ENCODE data around the gene ABHD8.
"Not testable (repeated sequence)": the region's sequence is repeated elsewhere in the genome, so short reads cannot be mapped to it uniquely, and the experiment has no call there.

The ABHD8 gene

DNA sequence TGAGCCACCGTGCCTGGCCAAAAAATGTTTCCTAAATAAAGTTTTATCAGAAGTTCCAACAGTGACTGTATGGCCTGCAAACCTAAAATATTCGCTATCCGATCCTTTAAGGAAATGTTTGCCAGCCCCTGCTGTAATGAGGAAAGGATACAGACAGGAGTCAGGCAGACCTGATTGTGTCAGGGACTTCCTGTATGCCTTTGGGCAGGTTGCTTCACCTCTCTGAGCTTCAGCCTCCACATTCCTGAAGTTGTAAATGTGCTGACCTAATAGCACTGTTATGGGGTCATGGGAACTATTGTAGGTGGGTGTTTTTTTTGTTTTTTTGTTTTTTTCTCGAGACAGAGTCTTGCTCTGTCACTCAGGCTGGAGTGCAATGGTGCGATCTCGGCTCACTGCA, 6.2 kb downstream of the ABHD8 start:
- no peak for DNase-seq (ENCODE audit: low read depth)

DNA sequence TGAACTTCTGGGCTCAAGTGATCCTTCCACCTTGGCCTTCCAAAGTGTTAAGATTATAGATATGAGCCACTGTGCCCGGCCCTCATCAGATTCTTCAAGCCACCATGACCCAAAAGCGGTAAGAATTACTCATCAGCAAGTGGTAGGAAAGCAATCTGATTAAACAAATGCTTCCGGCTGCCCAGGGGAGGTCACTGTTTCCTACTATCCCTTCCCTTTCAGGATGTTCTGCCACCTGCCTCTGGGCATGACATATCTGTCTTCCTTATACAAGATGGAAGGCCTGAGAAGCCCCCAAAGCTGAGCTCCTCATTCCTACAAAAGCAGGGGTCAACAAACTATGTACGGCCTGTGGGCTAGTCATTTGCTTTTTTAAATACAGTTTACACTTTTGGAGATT, 7.0 kb downstream of the ABHD8 start:
- DNase-seq (ENCODE audit: low read depth), result no peak

DNA sequence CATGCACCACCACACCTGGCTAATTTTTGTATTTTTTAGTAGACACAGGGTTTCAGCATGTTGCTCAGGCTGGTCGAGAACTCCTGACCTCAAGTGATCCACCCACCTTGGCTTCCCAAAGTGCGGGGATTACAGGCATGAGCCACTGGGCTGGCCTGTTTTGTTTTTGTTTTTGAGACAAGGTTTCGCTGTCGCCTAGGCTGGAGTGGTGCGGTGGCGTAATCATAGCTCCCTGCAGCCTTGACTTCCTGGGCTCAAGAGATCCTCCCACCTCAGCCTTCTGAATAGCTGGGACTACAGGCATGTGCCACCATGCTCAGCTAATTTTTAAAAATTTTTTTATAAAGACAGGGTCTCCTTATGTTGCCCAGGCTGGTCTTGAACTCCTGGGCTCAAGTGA, 7.7 kb downstream of the ABHD8 start:
- DNase-seq (ENCODE audit: low read depth), result not testable (repeated sequence)

DNA sequence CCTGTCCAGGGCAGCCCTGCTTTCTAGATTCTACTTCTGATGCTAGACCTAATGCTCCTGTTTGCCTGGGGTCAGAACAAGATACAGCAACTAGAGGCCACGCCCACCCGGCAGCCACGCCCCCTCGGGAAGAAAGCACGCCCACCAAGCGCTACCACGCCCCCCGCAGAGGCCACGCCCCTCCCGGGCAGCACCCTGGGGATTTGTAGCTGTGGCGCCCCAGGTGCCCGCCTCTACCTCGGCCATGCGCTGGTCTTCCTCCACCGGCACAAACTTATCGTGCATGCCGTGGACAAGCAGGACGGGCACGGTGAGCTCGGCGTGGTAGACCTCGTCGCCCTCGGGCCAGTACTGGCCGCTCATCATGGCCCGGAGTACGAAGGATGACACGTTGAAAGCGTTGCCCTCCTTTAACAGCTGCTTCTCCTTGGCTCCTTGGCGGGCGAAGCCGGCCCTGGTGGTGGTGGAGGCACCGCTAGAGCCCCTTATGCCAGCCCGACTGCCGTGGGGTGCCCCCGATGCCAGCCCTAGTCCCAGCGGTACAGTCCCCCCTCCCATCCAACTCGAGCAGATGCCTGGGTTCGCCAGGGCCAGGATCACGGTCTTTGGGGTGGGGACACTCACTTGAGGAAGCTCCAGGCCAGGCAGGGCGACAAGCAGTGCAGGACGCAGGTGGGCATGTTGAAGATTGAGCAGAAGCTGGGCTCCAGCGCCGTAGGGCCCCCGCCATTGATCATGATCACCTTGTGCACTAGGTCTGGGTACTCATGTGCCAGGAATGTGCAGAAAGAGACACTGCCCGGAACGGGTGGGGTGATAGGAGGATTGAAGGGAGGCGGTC, 9.0 kb downstream of the ABHD8 start:
- peak; percentile 66 for DNase-seq (ENCODE audit: low read depth)

DNA sequence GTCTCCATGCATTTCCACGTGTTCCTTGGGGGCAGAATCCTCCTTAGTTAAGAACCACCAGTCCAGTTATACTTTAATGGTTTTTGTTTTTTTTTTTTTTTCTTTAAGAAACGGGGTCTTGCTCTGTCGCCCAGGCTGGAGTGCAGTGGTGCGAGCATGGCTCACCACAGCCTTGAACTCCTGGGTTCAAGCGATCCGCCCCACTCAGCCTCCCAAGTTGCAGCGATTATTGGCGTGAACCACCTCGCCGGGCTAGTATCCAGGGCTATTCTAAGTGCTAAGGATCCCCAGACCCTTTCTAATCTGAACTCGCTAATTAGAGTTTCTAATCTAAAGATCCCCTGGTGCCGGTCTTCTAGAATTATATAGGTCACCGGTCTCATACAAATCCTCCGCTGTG, 9.6 kb downstream of the ABHD8 start:
- no peak for DNase-seq (ENCODE audit: low read depth)

DNA sequence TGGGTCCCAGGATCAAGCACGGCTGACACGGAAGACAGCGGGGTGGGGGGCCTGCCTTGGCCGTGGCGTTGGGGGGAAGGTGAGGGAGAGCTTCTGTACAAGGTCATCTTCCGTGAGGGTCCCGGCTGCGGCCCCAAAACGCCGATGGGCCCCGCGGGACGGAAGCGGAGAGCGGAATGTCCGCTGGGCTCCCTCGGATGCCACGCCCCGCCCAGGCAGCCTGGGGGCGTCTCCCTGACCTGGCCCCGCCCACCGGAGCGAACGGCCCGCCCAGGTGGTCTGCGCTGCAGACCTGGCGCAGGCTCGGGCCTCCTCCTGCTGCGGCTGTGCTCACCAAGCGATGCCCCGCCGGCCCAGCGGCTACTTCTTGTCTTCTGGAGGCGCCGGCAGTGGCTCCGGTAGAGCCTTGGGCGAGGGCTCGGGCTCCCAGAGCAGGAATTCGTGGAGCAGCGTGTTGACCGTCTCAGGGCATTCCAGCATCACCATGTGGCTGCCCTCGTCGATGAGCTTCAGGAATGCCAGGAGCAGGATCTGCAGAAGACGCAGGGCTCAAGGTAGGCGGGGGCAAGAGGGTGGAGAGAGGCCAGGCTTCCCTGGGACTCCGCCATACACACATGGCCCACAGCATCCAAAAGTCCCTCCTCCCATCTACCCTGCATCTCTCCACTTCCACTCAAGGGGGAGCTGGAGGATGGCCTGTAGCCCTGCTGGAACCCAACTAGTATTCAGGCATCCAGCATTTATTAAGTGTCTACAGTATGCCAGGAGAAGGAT, 10.7 kb downstream of the ABHD8 start:
- peak; percentile 83 for DNase-seq (ENCODE audit: low read depth)

DNA sequence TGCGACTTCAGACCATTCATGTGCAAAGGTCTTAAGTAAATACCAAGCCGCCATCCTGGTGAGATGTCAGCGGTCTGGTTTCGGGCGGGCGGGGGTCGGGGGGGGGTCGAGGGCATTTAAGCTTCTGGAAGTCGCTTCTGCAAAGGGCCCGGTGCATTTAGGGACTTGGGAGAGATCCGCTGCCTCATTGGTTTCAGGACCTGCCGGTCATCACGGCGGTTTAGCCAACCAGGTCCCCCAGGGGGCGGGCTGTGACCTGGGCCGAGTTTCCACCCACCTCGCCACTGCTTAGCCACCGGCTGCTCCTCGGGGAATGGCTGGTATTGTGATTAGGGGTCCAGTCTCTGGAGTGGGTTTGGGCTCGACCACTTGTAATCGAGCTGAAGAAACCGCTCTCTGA, 13.7 kb downstream of the ABHD8 start:
- peak; percentile 68 for DNase-seq (ENCODE audit: low read depth)

DNA sequence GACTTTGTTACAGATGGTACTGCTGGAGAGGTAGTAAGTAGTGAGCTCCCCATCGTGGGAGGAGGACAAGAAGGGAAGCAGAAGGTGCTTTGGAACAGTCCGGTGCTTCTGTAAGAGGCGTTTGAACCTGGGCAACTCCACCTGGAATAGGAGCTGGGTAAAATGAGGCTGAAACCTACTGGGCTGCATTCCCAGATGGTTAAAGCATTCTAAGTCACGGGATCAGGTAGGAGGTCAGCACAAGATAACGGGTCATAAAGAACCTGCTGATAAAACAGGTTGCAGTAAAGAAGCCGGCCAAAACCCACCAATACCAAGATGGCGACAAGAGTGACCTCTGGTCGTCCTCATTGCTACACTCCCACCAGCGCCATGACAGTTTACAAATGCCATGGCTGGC, 16.5 kb downstream of the ABHD8 start:
- no peak for DNase-seq (ENCODE audit: low read depth)

DNA sequence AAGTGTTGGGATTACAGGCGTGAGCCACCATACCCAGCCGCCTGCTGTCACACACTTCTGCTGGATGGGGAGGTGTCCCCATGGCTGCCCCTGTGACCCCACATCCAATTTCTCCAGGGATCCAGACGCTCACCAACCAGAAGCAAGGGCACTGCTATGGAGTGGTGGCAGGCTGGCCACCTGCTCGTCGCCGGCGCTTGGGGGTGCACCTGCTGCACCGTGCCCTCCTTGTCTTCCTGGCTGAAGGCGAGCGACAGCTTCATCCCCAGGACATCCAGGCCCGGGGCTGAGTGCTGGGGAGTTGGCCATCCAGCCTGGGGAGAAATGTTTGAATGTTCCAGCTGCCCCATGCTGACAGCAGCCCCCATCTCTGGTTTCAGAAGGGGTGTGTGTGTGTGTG, 17.0 kb downstream of the ABHD8 start:
- no peak for DNase-seq (ENCODE audit: low read depth)

DNA sequence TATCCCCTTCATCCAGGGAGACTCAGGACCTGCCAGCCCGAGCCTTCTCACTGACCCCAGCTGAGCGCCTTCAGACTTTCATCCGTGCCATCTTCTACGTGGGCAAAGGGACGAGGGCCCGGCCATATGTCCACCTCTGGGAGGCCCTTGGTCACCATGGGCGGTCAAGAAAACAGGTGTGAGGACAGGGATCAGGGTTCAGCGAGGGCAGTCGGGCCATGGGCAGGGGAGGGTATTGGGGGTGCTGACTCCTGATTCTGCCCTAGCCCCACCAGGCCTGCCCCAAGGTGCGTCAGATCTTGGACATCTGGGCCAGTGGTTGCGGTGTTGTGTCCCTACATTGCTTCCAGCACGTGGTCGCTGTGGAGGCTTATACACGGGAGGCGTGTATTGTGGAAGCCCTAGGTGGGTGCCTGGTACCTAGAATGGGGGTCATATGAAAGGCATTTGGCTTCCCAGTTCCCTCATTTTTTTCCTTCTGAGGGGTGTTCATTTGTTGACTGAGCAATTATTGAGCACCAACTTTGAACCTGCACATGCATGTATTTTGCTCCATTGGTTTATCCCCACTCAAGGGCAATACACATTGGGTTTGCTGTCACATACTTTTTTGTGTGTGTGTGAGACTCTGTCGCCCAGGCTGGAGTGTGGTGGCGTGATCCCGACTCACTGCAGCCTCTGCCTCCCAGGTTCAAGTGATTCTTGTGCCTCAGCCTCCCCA, 17.6 kb downstream of the ABHD8 start:
- DNase-seq (ENCODE audit: low read depth), result no peak

DNA sequence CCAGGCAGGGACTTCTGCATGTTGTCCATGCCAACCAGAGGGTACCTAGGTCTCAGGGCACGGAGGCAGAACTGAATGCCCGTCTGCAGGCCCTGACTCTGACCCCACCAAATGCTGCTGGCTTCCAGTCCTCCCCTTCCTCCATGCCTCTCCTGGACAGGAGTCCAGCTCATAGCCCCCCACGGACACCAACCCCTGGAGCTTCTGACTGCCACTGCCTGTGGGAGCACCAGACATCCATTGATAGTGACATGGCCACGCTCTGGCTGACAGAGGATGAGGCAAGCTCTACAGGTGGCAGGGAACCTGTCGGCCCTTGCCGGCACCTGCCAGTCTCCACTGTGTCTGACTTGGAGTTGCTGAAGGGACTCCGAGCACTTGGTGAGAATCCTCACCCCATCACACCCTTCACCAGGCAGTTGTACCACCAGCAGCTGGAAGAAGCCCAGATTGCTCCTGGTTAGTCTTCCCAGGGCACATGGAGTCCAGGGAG, 19.7 kb downstream of the ABHD8 start:
- no peak for DNase-seq (ENCODE audit: low read depth)

DNA sequence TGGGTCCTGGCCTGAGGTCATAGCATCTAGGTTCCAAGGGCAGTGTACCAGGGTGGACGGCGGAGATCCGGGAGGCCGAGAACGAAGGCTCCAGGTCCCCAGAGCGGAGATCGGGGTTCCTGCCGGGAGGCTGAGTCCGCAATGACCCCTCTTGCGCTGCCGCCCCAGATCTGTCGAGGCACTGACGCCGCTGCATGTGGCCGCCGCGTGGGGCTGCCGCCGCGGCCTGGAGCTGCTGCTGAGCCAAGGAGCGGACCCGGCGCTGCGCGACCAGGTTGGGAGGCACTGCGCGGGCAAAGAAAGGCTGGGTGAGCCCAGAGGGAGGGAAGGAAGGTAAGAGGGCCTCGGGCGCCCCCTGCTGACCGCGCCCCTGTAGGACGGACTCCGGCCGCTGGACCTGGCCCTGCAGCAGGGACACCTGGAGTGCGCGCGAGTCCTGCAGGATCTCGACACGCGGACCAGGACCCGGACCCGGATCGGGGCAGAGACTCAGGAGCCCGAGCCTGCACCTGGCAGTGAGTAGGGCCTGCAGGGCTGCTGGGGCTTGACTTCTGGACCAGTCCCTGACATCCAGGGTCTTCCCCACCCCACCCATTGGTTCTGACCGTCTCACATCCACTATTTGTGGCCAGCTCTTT, 20.6 kb downstream of the ABHD8 start:
- peak; percentile 79 for DNase-seq (ENCODE audit: low read depth)

DNA sequence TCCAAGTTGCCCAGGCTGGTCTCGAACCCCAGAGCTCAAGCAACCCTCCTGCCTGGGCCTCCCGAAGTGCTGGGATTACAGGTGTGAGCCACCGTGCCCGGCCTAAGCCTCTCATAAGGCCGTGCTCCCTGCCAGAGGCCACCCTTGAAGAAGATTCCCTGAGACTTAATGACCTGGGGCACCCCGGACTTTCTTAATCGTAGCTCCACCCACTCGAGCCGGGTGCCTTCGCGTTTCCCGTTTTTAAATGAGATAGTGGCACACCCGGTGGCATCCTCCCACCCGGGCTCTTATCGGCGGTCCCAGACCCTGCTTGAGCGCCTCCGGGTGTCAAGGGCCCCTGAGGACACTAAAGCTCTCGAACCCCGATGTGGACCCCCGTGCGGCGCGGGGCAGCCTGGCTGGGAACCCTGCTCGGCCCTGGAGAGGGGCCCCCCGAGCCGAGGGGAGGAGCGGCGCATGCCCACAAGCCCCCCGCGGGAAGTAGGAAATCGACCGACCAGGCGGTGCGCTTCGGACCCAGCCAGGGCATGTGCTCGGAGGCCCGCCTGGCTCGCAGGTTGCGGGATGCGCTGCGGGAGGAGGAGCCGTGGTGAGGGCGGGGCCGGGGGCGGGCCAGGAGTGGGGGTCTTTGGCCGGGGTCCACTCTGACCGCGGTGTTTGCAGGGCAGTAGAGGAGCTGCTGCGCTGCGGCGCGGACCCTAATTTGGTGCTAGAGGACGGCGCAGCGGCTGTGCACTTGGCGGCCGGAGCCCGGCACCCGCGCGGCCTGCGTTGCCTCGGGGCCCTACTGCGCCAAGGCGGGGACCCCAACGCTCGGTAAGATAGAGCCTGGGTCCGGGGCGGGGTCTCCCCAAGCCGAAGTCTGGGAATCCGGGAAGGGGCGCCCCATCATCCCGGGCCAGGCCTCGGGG, 21.6 kb downstream of the ABHD8 start, which contains the start of gene ANKLE1:
Gene ANKLE1 (plus strand): TSS at position 511 of the 914 bp plus-strand sequence. CDS start 20 bp downstream, at position 531.
- peak; percentile 53 for DNase-seq (ENCODE audit: low read depth)

DNA sequence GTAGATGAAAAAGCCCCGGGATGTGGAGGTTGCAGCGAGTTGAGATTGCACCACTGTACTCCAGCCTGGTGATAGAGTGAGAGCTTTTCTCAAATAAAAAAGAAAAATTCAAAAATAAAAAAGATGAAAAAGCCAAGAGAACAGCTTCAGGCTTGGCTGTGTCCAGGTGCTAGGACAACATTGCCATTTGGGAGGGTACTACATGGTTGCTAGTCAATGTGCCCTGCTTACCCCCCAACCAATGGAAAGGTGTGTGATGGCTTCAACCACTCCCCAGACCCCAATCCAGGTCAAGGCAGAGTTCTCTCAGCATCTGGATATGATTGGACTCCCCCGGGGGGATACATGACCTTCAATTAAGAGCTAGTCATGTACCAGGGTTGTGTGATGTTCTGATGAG, 23.8 kb downstream of the ABHD8 start:
- no peak for DNase-seq (ENCODE audit: low read depth)

DNA sequence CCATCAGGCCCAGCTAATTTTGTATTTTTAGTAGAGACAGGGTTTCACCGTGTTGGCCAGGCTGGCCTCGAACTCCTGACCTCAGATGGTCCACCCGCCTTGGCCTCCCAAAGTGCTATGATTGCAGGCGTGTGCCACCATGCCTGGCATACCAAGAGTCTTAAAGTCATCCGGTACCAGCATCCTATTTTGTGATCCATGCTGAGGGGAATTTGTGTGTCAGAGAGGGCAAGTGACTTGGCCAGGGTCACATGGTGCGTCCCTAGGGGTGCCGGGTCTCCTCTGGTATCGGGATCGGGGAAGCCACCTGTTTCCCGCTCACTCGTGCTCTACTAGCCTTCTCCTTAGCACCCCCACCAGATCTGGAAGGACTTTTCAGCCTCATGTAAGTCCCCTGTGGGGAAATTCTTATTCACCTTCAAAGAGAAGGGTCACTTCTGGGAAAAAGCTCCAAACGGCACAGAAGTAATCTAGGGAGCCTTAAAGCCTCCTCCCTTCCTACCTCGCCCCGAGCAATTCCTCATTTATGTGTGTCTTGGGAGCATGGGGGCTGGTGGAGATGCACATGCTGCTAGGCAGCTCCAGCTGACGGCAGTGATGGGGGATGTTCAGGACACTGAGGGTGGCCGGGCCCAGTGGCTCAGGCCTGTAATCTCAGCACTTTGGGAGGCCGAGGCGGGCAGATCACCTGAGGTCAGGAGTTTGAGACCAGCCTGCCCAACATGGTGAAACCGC, 27.6 kb downstream of the ABHD8 start:
- DNase-seq (ENCODE audit: low read depth), result no peak

DNA sequence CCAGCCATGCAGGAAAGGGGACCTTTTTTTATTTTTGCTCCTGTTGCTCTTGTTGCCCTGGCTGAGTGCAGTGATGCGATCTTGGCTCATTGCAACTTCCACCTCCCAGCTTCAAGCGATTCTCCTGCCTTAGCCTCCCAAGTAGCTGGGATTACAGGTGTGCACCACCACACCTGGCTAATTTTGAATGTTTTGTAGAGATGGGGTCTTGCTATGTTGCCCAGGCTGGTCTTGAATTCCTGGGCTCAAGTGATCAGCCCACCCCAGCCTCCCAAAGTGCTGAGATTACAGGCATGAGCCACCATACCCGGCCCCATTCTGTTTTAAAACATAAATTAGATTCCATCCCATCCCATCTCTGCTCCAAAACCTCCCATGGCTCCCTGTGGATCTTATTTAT, 28.3 kb downstream of the ABHD8 start:
- not testable (repeated sequence) for DNase-seq (ENCODE audit: low read depth)

DNA sequence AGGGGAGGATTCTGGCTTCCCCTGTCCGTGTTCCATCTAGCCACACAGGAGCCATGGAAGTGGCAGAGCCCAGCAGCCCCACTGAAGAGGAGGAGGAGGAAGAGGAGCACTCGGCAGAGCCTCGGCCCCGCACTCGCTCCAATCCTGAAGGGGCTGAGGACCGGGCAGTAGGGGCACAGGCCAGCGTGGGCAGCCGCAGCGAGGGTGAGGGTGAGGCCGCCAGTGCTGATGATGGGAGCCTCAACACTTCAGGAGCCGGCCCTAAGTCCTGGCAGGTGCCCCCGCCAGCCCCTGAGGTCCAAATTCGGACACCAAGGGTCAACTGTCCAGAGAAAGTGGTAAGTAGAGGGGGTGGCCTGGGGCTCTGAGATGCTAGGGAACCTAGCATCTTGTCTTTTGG, 34.5 kb downstream of the ABHD8 start:
- DNase-seq (ENCODE audit: low read depth), result no peak

DNA sequence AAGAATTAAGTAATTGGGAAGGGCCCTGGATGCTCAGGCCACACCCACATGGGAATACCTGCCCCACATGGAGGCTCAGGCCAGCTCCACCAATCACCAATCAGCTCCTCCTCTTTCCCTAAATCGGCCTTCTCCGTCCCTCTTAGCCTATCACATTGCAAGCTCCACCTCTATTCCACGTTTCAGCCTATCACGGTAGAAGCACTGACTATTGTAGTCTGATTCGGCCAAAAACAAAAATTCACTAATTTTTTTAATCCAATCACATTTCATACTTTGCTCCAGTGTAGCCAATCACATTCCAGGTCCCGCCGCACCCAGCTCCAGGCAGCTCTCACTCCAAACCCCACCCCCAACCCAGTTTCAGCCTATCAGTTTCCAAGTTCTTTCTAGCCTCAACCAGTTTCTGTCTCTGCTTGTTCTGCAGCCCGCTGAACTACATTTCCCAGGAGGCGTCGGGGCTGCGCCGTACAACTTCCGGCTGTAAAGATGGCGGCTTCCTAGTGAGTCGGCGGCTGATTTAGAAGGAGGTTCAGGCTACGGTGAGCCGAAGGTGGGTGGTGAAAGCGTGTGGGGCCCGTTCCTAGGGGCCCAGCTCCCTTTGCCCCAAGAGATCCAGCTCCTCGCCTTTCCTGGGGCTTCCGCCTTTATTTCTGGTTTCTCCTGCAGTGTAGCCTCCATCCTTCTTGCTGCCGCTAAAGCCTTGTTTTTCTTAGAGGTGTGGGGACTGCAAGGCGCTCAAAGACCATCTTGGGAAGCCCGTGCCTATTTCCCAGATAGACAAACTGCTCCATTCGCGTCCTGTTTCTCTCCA, 36.0 kb downstream of the ABHD8 start, which contains the start of gene BABAM1:
Gene BABAM1 (plus strand): TSS at position 469 of the 814 bp plus-strand sequence. CDS start 1,364 bp downstream, outside the sequence.
- peak; percentile 89 for DNase-seq (ENCODE audit: low read depth)

DNA sequence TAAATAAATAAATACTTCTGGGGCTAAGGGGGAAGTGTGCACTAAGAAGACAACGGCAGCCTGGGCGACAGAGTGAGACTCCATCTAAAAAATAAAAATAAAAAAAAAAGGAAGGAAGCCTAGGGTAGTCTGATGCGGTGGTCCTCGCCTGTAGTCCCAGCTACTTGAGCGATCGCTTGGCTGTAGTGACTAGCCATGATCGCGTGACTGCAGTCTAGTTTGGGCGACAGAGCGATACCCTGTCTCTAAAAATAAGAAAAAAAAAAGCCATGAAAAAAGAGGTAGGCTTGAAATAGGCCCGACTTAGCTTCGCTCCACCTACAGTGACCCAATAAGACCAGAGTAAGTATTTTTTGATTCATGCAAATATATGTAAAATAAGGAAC, 36.6 kb downstream of the ABHD8 start:
- peak; percentile 8 for DNase-seq (ENCODE audit: low read depth)

All from activated T-cell treated with anti-CD3 and anti-CD28 coated beads for 48 hours (primary cell).